Non-pigmented ciliary epithelial cell (primary cell): ENCODE data around the gene ITSN1.

Experiments used
- DNase-seq: peaks from one replicate; pipeline ENCODE4 v3.0.0-alpha.2; 2010; ENCODE audit warnings: low read depth

The ITSN1 gene

DNA sequence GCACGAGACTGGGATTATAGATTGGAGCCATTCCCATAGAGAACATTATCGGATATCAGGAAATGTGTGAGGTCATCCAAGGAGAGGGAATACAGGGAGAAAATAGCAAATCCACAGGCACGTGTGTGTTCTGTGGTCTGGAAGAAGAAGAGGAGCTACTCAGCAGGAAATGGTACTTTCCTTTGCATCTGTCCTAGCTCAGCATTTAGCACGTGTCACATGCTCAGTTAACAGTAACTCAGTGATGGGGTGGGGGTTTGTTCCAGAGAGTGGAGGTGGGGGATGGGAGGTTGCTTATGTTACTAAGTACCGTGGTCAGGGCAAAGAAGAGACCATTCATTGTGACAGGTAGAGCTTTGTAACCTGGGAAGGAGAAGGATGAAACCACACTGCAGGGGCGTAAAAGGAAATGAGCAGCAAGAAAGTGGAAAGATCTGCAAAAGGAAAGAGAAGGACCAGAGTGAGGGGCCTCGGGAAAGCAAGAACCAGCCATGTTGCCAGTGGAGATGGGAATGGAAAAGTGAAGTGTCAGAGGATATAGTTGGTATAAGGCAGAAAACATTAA, 172.9 kb downstream of the ITSN1 start:
- DNase-seq = no peak

DNA sequence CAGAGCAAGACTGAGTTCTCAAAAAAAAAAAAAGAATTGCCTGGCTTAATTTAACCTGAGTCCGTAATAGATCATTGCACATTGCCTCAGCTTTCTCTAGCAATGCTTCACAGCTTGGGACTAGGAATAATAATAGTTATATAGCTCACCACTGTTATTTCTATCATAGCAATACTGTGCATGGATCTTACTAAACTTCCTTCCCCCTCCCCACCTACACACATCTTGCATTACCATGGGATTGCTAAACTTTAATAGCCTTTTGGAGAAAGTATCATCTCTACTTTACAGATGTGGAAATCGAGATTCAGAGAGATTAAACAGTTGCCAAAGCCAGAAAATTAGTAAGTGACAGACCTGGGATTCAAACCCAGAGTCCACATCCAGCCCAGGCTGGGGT, 173.9 kb downstream of the ITSN1 start:
- no peak for DNase-seq

DNA sequence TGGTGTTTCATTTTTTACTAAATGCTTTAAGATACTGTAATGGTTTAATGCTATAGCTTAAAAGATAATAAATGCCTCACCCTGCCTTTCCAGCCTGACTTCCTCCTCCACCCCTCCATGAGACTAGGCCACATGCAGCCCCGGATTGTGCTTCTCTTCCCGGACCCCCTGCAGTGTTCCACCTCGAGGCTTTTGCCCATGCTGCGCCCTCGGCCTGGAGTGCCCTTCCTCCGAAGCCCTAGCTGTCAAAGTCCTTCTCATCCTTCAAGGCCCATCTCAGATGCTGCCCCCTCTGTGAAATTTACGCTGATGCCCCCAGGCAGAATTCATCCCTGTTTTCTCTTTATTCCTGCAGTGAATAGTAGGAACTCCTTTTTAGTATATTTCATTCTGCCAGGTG, 174.8 kb downstream of the ITSN1 start:
- DNase-seq = no peak

DNA sequence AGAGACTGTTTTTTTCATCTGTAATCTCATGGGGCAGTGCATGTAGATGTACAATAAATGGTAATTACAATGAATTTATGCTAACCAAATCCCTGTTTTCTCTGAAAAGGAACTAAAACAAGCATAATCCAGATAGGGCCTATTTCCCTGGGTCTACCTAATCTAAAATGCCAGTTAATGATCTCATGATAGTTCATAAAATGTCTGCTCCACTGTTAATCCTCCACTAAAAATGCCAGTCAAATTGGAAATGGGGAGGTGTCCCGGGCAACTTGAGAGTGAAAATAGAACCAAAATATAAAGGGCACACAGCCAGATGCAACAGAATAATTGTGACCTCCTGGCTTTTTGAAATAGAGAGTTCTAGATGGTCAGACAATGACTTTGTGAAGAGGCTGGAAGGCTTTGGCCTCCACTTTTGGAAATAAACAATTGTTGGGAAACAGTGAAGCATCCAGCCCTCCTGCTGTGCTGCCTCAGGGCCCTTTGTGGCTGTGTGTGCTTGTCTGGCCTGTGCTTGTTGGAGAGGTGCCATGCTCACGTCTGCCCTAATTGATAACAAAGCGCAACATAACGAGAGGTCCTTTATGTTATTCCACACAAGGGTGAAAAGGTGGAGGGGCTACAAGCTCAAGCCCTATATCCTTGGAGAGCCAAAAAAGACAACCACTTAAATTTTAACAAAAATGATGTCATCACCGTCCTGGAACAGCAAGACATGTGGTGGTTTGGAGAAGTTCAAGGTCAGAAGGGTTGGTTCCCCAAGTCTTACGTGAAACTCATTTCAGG, 175.6 kb downstream of the ITSN1 start:
- no peak for DNase-seq

DNA sequence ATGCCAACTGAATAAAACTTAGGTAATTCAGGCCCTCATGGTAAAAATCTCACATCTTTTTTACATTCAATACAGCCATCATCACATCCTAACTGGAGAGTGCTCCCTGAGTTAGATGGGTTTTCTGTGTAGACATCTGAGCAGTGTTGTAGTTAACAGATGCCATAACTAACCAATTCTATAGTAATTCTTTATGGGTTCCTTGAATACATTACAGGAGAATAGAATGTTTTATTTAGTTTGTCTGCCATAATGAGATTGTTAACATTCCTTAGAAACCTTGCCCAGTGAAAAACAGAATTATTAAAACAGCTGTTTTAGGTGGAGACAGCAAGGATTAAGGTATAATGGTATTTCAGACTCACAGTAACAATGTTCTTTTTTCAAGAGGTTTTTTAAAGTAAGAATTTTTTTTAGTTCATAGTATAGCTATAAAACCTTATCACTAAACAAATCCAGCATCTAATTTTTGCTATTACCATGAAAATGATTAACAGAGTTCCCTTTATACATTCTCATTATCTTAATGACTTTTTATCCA, 178.0 kb downstream of the ITSN1 start:
- no peak for DNase-seq

DNA sequence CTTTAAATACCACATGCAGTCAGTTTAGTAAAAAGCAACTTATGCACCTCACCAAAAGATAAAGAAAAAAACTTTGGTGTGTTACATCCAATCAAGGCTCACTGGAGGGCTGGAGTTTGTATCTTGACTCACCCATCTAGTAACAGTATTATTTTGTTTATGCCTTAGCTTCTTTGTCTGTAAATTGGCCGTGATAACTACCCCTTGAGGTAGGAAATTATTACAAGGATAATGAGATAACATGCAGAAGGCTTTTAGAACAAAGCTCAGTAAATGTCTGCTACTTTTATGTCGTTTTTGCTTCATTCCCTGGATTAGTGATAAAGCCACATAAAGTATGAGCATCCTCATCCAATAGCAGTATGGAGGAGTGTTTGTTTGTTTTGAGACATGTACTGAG, 178.5 kb downstream of the ITSN1 start:
- DNase-seq = no peak

DNA sequence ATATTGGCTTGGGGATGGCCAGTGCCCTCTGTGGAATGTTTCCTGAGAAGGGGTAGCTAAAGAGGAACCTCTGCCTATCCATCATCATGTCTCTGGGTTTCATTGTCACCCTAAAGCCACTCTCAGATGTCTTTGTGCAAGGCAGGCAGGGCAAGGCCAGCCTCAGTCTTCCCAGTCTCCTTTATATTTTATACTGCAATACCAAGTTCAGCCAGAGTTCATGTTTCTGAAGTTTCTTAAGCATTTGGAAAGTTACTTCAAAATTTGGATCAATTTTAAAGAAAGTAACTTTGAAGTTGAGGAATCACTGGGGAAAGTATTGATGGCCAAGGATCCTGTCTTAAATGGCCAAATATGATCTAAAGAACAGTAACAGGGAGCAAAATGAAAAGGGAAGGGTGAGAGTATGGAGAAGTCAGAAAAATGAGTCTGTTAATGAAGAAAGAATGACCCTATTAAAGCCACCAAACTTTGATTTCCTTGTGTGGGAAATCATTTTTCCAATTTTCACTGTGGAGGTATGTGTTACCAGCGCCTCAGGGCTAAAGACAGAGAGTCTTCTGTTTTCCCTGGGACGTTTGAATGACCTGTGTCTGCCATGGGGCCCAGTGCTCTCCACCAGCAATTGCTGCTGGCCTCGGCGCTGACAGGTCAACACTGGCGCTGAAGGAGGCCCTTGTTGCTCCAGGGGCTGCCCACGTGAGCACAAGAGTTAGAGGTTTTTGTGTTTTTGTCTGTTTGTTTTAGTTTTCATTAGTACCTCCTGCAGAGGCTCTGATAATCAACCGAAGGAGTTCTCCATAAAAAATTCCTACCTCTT, 179.4 kb downstream of the ITSN1 start:
- DNase-seq = no peak

DNA sequence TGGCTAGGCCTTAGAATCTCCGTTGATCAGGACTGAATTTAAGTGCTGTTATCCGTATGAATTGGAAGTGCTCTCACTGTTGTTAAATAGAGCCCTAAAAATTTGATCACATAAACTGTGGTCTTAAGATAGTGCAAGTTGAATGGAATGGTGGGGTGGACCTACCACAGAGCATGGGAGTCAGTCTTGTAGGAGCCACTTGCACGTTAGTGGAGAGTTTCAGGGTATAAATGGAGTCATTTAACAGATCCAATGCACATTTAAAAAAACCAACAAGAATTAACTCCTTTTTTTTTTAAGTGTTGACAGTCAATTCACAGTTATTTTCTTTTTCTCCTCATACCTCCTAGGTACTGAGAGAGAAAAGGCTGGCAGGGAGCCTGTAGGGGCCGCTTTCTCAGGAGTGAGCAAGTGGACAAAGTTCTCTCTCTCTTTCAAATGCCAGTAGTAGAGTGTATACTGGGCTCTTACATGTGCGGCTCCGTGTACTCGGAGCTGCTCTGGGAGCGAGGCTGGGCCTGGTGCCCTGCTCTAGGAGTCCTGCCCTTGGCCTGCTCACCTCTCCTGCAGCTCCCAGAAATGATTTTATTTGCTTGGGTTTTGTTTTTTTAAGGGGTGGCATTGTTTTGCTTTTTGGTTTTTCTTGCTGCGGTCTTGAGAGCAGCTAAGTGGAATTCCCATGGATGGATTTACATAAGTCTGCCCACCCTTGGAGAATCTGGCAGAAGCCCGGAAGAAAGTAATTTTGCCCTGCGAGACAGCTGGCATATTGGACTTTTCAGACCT, 182.0 kb downstream of the ITSN1 start:
- no peak for DNase-seq

DNA sequence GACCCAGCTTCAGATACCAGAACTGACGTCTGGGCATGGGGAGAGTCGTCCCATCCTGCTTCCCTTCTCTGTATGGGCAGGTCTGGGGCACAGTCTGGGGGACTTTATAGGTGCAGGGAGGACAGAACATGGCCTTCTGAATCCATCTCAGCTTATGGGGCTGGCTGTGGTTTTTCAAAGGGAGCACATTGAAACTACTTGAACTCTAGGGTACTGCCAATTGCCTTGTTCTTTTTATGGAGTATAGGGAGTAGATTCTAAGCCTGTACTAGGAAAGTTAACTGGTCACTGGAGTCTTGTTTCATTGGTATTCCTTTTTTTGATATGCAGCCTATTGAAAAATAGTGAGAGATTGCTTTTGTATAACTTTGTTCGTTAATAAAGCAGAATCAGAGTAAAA, 183.1 kb downstream of the ITSN1 start:
- DNase-seq = no peak

DNA sequence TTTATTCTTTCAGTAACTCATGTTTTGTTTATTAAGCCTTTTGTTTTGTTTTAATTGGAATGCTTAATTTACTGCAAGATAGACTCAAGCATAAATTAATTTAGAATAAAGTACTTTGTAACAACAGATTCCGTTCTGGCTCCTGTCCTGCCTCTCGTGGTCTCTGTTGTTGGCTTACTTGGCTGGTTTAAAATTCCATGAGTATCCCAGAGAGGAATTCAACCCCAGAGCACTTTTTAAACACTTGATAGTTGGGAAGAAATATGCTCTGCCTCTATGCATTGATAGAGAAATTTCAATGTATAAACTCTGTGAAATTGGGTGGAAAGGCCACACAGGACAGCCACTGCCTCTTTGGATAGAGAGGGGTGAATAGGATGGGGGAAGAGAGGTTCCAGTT, 183.6 kb downstream of the ITSN1 start:
- peak; percentile 38 for DNase-seq

DNA sequence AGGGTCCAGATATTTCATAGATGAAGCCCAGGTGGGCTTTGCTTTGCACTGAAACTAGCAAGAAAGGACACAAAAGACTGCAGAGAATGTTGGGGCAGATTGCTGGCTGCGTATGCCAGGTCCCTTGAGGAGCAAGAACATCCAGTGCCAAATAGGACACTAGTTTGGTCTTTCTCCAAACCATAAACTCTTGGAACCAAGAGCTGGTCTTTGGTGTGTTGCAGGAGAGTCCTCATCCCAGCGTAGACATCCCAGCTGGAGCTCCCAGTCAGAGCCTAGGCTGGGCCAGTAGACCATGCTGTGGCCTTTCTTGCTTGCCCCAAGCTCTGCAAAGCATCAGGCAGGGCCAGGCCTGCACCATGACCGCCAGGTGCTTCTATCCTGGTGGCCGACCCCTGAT, 185.8 kb downstream of the ITSN1 start:
- DNase-seq = no peak

DNA sequence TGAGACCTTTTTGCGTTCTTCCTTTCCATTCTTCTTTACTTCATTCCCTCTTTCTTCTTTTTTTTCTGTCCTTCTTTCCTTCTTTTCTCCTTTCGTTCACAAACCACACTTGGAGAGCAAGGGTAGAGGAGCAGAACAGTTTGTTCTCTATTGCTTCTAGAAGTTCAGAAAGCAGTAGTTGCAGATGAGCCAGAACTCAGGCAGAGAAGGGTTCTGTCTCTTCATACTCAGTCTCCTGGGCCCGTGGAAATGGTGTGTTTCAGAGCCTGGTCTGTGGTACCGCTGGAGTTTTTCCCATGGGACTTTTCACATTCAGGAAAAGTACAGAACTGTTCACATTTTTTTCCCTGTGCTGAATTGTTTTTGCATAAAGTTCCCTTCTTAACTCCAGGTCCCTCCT, 186.3 kb downstream of the ITSN1 start:
- no peak for DNase-seq

DNA sequence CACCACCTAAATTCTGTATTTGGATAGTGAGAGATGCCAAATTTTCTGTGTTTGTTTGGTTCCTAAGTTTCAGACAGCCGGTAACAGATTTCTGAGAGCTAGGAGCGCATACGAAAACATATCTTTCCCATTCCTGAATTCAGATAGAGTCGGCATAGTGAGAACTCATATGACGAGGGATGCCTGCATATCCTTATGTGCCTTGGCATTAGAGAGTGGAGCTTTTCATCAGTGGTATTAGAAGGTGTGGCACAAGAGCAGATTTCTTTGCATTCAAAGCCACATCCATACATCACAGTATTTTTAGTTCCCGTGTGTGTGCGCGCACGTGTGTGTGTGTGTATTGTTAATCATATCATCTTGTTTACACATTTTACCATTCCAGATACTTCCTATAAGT, 187.5 kb downstream of the ITSN1 start:
- DNase-seq = no peak

DNA sequence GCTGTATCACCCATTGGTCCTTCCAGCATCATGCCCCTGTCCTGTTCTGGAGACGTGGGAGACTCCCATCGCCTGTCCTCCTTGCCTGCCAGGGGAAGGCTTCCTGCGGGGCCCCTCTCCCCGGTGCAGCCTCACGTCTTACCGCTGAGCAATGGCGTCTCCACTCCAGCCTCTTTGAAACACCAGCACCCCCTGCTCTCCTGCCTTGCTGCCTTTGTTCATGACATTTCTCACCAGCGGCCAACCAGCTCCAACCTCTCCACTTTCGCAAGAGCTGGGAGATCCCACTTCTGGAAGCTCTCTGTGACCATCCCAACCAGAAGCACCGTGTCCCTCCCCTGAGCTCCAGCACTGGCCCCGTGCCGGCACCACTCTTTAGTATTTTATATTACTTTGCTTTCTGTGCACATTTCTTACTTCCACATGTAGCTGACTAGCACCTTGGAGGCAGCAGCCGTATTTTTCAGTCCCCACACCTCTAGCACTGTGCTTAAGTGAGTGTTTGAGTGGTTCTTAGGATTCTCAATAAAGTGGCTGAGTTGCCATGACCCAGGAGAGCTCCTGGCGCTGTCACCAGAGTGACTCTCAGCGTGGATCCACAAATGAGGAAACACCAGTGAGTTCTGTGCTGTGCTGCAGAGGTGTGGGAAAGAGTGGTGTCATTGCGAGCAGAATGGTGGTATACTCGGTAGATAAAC, 189.8 kb downstream of the ITSN1 start:
- DNase-seq = no peak

DNA sequence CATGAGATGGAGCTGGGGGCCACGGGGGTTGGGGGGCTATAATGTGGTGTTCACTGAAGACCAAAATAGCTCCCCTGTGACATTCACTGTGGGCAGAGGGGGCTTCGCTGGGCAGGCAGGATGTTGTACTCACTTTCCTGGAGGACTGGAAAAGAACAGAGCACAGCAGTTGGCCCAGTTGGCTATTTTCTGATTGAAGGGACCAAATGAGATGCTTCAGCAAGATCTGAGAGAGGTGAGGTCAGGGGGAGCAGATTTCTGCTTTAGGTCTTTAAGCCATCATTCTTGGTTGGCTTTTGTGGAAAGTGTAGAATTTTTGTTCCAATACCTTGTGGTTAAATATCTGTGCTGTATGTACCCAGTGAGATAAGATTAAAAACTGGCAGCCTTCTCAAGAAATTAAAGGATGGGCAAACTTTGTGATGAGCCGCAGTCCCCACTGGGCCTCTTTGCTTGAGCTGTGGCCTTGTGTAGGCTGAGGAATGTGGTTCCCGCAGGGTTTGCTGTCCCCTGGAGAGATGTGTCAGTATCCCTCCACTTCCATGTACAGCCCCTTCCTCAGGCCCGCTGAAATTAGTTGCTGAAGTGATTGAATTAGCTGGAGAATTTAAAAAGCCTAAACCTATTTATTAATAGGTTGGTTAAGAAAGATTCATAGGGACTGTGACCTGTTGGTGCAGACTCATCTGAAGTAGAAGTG, 192.7 kb downstream of the ITSN1 start:
- DNase-seq = no peak

DNA sequence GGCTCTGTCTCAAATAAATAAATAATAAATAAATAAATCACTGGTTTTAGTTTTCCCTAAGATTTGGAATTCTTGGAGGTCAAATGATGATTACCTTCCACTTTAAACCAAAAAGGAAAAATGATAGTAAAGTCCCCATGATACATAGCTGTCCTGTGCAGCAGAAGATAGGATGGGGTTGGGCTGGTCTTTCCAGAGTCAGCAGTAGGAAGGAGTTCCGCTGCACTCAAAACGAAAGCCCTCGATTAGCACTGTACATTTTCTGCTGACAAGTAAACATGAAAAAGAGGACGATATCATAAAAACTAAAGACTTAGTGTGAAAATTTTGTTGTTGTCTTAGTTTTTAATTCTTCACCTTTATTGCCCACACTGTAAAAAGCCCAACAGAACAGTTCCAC, 193.6 kb downstream of the ITSN1 start:
- DNase-seq = no peak

DNA sequence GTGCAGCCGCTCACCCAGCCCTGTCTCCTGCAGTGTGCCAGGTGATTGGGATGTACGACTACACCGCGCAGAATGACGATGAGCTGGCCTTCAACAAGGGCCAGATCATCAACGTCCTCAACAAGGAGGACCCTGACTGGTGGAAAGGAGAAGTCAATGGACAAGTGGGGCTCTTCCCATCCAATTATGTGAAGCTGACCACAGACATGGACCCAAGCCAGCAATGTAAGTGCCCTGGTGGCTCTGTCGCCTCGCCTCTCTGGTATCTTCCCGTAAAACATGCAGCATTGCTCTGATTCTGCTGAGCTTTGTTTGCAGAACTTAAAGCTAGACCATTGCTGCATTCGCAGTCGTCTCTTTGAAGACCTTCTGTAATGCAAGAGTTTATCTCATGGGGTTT, 194.1 kb downstream of the ITSN1 start:
- no peak for DNase-seq

DNA sequence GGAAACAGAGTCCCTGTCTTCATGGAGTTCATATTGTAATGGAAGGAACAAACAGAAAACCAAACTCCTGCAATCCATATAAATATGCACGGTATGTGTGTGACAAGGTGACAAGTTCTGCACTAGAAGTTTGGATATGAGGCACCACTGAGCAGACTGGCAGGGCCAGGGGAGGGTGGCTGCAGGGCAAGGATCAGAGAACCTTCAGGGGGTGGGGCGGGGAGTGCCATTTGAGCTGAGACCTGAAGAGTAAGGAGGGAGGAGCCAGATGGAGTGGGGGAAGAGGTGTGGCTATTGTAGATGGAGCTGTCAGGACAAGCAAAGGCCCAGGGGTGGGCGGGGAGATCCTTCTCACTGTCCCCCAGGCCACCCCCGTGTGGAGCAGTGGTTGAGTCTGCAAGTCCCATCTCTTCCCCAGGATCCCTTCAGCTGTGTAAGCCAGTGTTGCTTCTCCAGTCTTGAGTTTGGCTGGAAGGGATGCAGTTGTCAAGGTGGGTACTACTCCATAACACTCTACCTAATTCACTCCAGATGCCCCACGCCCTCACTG, 196.9 kb downstream of the ITSN1 start:
- no peak for DNase-seq

DNA sequence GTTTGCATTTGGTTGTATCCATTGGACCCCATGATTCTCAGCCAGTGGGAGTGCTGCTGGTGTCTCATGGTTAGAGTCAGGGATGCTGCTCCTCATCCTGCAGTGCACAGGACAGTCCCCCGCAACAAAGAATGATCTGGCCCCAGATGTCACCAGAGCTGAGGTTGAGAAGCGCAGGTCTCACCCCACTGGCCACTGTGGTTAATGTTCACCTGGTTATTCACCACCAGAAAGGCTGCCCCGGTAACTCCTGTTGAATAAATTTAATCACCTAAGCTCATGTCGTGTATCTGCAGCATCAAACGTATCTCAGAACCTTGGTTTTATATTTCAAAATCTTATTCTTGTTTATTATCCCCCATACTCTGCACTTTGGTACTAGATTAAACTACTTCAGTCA, 197.5 kb downstream of the ITSN1 start:
- DNase-seq = no peak

DNA sequence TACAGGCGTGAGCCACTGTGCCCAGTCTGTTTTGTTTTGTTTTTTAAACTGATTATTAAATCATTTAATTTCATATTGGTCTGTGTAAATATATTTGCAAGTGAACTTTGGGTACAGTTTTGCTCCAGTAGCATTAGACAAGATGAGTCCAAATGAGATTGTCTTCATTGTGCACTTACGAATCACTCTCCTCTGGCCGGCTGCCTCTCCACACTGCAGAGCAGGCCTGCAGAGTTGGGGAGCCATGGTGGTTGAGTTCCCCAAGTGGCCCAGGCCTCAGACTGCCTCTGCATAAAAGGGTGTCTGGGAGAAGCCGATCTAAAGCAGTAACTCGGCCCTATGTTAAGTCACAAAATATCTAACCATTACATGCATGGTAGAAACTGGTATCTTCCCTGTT, 198.5 kb downstream of the ITSN1 start:
- DNase-seq = no peak

DNA sequence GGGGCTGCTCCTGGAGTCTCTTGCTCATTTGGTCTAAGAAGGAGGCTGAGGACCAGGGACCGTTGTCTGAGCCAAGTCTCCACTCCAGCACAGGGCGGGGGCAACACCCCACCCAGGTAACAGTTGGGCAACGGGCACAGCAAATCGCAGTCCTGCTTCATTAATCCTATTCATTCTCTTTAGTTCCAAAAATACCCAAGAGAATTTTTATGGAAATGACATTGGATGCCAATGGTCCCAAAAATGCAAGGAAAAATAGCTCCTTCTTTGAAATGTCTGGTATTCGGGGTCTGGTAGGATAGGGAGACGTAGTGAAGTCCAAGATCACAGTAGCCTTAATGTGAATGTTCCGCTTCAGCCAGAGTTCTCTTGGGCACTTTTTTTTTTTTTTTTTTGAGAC, 199.3 kb downstream of the ITSN1 start:
- no peak for DNase-seq
